SJSA1 (cell line): ENCODE data around the gene PCDHB4. TPM values are rescaled to one million over a fixed set of nuclear protein-coding genes. Genes with fewer than 3 reads are reported as not detected.
"Not testable (repeated sequence)": the region's sequence is repeated elsewhere in the genome, so short reads cannot be mapped to it uniquely, and the experiment has no call there.

Experiments used
- DNase-seq, 2 experiments: peaks; one replicate each; pipeline ENCODE4 v3.0.0-alpha.2; 2015 to 2020; ENCODE audit warnings: low spot score in 2 of 2, low read depth in 1 of 2
- H3K27ac ChIP-seq: fragments of 250-450 bp; sonication (Bioruptor Pico); 2 replicates; pipeline ENCODE4 v1.5.1; 2020; ENCODE audit warnings: mild to moderate bottlenecking, moderate library complexity
- H3K27me3 ChIP-seq: fragments of 250-450 bp; sonication (Bioruptor Pico); replicated peaks from 2 replicates; pipeline ENCODE4 v1.5.1; 2020; ENCODE audit warnings: mild to moderate bottlenecking, moderate library complexity
- H3K36me3 ChIP-seq: fragments of 250-450 bp; sonication (Bioruptor Pico); 2 replicates; pipeline ENCODE4 v1.5.1; 2020; ENCODE audit warnings: mild to moderate bottlenecking
- H3K4me1 ChIP-seq: fragments of 250-450 bp; sonication (Bioruptor Pico); replicated peaks from 2 replicates; pipeline ENCODE4 v1.6.1; 2021; ENCODE audit warnings: mild to moderate bottlenecking
- H3K4me3 ChIP-seq: fragments of 250-450 bp; sonication (Bioruptor Pico); 2 replicates; pipeline ENCODE4 v1.5.1; 2020; ENCODE audit warnings: mild to moderate bottlenecking
- H3K9me3 ChIP-seq: fragments of 250-450 bp; sonication (Bioruptor Pico); replicated peaks from 2 replicates; pipeline ENCODE4 v1.5.1; 2020; ENCODE audit warnings: mild to moderate bottlenecking
- total RNA-seq: library from RNA; depleted of rRNA; stranded (reverse); fragments of >200 nt; shearing (Covaris generic); gene quantifications from 2 replicates; pipeline ENCODE4 v1.2.3, GENCODE V29; 2014; rRNA removed

PCDHB4 gene
- total RNA-seq, 1 experiment from 2014 or later = 0.32 TPM

DNA sequence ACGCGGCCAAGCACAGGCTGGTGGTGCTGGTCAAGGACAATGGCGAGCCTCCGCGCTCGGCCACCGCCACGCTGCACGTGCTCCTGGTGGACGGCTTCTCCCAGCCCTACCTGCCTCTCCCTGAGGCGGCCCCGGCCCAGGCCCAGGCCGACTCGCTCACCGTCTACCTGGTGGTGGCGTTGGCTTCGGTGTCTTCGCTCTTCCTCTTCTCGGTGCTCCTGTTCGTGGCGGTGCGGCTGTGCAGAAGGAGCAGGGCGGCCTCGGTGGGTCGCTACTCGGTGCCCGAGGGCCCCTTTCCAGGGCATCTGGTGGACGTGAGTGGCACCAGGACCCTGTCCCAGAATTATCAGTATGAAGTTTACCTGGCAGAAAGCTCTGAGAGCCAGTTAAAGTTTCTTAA lies 36.3 kb downstream of the PCDHB4 start:
- H3K27me3 ChIP-seq, H3K27ac ChIP-seq, H3K36me3 ChIP-seq, H3K4me3 ChIP-seq, H3K4me1 ChIP-seq, DNase-seq: not testable (repeated sequence)
- peaks cover 19% of the 10 kb centered on the region for H3K9me3 ChIP-seq

DNA sequence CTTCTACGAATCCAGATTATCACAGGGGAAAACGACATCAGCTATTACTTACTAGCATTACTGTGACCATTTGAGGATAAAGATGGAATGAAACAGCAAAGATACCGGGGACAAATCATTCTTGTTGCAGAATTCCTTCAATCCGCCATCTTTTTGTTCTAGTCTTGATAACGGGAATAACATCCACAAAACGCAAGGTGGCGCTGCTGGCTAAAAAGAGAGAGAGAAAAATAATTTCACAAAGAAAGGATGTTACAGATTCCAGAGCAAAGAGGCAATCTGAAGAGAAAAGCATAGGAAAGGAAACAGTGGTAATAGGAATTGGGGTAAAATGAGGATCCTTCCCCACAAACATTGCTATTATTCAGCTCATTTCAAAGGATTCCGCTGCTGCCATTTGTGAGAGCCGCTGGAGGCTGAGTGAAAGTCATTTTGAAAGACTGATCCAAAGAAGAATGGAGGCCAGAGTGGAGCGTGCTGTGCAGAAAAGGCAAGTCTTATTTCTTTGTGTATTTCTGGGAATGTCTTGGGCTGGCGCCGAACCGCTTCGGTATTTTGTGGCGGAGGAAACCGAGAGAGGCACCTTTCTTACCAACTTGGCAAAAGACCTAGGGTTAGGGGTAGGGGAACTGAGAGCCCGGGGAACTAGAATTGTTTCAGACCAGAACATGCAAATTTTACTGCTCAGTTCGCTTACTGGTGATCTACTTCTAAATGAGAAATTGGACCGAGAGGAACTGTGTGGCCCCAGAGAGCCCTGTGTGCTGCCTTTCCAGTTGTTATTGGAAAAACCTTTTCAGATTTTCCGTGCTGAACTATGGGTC lies 51.0 kb downstream of the PCDHB4 start, which contains the start of gene PCDHB7:
TSS of gene PCDHB7 (plus strand) at position 264 of the 824 bp plus-strand sequence. CDS start at position 456, 192 bp downstream.
- peak in 1 of 2 experiments; percentile 23 for DNase-seq
- Histone ChIP-seq H3K4me1 (no peaks in the 10 kb centered on the region), H3K27ac (no peak within 1 kb of the TSS), H3K9me3 (peaks cover 3% of the 10 kb centered on the region; the same call in 1 of the 2 replicates), H3K27me3 (no peaks in the 10 kb centered on the region), H3K4me3 (no peak within 1 kb of the TSS), H3K36me3 (no peaks in the 10 kb centered on the region)

DNA sequence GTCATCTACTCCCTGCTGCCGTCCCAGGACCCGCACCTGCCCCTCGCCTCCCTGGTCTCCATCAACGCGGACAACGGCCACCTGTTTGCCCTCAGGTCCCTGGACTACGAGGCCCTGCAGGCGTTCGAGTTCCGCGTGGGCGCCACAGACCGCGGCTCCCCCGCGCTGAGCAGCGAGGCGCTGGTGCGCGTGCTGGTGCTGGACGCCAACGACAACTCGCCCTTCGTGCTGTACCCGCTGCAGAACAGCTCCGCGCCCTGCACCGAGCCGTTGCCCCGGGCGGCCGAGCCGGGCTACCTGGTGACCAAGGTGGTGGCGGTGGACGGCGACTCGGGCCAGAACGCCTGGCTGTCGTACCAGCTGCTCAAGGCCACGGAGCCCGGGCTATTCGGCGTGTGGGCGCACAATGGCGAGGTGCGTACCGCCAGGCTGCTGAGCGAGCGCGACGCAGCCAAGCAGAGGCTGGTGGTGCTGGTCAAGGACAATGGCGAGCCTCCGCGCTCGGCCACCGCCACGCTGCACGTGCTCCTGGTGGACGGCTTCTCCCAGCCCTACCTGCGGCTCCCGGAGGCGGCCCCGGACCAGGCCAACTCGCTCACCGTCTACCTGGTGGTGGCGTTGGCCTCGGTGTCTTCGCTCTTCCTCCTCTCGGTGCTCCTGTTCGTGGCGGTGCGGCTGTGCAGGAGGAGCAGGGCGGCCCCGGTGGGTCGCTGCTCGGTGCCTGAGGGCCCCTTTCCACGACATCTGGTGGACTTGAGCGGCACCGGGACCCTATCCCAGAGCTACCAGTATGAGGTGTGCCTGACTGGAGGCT lies 52.9 kb downstream of the PCDHB4 start:
- H3K4me1 ChIP-seq, H3K9me3 ChIP-seq, H3K4me3 ChIP-seq, H3K27ac ChIP-seq, H3K27me3 ChIP-seq, H3K36me3 ChIP-seq: not testable (repeated sequence)
- peak in 1 of 2 experiments; percentile 30 for DNase-seq

Other genes starting within 250 kb of the PCDHB4 start
- gene PCDHA12, start 246.5 kb upstream of the PCDHB4 start, total RNA-seq = not detected in 2 replicates
- not detected in 2 replicates for gene PCDHA13, start 239.7 kb upstream of the PCDHB4 start, total RNA-seq
- 0.28 TPM in 1 of 2 replicates, not detected in the other for gene PCDHAC1, start 195.5 kb upstream of the PCDHB4 start, total RNA-seq
- 0.03 TPM in 1 of 2 replicates, not detected in the other for gene PCDHAC2, start 155.3 kb upstream of the PCDHB4 start, total RNA-seq
- not detected in 2 replicates for gene PCDHB1, start 70.4 kb upstream of the PCDHB4 start, total RNA-seq
- gene PCDHB2, start 27.2 kb upstream of the PCDHB4 start, total RNA-seq = 5.4 and 7.6 TPM in 2 replicates
- 0.37 and 1.2 TPM in 2 replicates for gene PCDHB3, start 21.3 kb upstream of the PCDHB4 start, total RNA-seq
- 25.2 and 27.3 TPM in 2 replicates for gene PCDHB5, start 13.4 kb downstream of the PCDHB4 start, total RNA-seq
- 0.29 and 0.50 TPM in 2 replicates for gene PCDHB6, start 28.2 kb downstream of the PCDHB4 start, total RNA-seq
- gene PCDHB7, start 50.8 kb downstream of the PCDHB4 start, total RNA-seq = 0.85 and 0.87 TPM in 2 replicates
- gene PCDHB8, start 56.0 kb downstream of the PCDHB4 start, total RNA-seq = 0.75 and 1.8 TPM in 2 replicates
- gene PCDHB16, start 60.6 kb downstream of the PCDHB4 start, total RNA-seq = 11.9 and 16.3 TPM in 2 replicates
- 2.7 and 3.8 TPM in 2 replicates for gene PCDHB9, start 65.3 kb downstream of the PCDHB4 start, total RNA-seq
- 3.3 and 4.7 TPM in 2 replicates for gene PCDHB10, start 70.5 kb downstream of the PCDHB4 start, total RNA-seq
- 0.34 TPM in 1 of 2 replicates, not detected in the other for gene PCDHB11, start 77.8 kb downstream of the PCDHB4 start, total RNA-seq
- 1.8 and 6.2 TPM in 2 replicates for gene PCDHB12, start 86.9 kb downstream of the PCDHB4 start, total RNA-seq
- gene PCDHB13, start 92.1 kb downstream of the PCDHB4 start, total RNA-seq = 1.3 and 1.7 TPM in 2 replicates
- gene PCDHB14, start 101.5 kb downstream of the PCDHB4 start, total RNA-seq = 18.6 and 28.4 TPM in 2 replicates
- 0.74 and 1.0 TPM in 2 replicates for gene PCDHB15, start 123.6 kb downstream of the PCDHB4 start, total RNA-seq
- gene SLC25A2, start 182.2 kb downstream of the PCDHB4 start, total RNA-seq = 0.11 and 0.75 TPM in 2 replicates
- 147 and 154 TPM in 2 replicates for gene TAF7, start 199.0 kb downstream of the PCDHB4 start, total RNA-seq
- 2.2 and 3.1 TPM in 2 replicates for gene PCDHGA1, start 208.7 kb downstream of the PCDHB4 start, total RNA-seq
- 1.2 and 2.1 TPM in 2 replicates for gene PCDHGA2, start 216.9 kb downstream of the PCDHB4 start, total RNA-seq
- 0.26 TPM in 1 of 2 replicates, not detected in the other for gene PCDHGA3, start 222.0 kb downstream of the PCDHB4 start, total RNA-seq
- gene PCDHGB1, start 228.3 kb downstream of the PCDHB4 start, total RNA-seq = 0.79 TPM in 1 of 2 replicates, not detected in the other
- 1.2 and 1.7 TPM in 2 replicates for gene PCDHGA4, start 233.2 kb downstream of the PCDHB4 start, total RNA-seq
- gene PCDHGB2, start 238.2 kb downstream of the PCDHB4 start, total RNA-seq = 3.8 TPM in 1 of 2 replicates, not detected in the other
- 0.76 and 1.8 TPM in 2 replicates for gene PCDHGA5, start 242.3 kb downstream of the PCDHB4 start, total RNA-seq
- gene PCDHGB3, start 248.4 kb downstream of the PCDHB4 start, total RNA-seq = 1.1 TPM in 1 of 2 replicates, not detected in the other